ENCODE results near the gene GNA15.

The GNA15 gene

GRCh38 chr19:3116621-3117020, 19.2 kb upstream of the GNA15 start:
- no peaks in the 10 kb centered on the region for H3K27me3 ChIP-seq (ENCODE audit: insufficient read depth, low read length)
- H3K9ac ChIP-seq (ENCODE audit: low read depth, low read length), result no peak overlapping the region
- 92% methylated on average over 21 of the region's 21 CpGs for WGBS
- peaks cover 4% of the 10 kb centered on the region; the same call in 1 of the 2 replicates for H3K36me3 ChIP-seq (ENCODE audit: insufficient read depth, low read length)
- no peaks in the 10 kb centered on the region for H3K9me3 ChIP-seq (ENCODE audit: insufficient read depth, low read depth, low read length)
- no peak overlapping the region for H3K27ac ChIP-seq (ENCODE audit: low read depth, low read length)
- H3K4me3 ChIP-seq (ENCODE audit: low read length), result no peak overlapping the region
- no peaks in the 10 kb centered on the region for H3K4me1 ChIP-seq (ENCODE audit: insufficient read depth, low read length)

GRCh38 chr19:3117716-3118115, 18.1 kb upstream of the GNA15 start:
- no peaks in the 10 kb centered on the region for H3K27me3 ChIP-seq (ENCODE audit: insufficient read depth, low read length)
- H3K4me1 ChIP-seq (ENCODE audit: insufficient read depth, low read length), result no peaks in the 10 kb centered on the region
- WGBS, result 97% methylated on average over 20 of the region's 20 CpGs
- no peak overlapping the region for H3K27ac ChIP-seq (ENCODE audit: low read depth, low read length)
- H3K36me3 ChIP-seq (ENCODE audit: insufficient read depth, low read length), result peaks cover 4% of the 10 kb centered on the region
- no peaks in the 10 kb centered on the region for H3K9me3 ChIP-seq (ENCODE audit: insufficient read depth, low read depth, low read length)
- no peak overlapping the region for H3K4me3 ChIP-seq (ENCODE audit: low read length)
- no peak overlapping the region for H3K9ac ChIP-seq (ENCODE audit: low read depth, low read length)

GRCh38 chr19:3118232-3119070, 17.4 kb upstream of the GNA15 start:
- H3K27me3 ChIP-seq (ENCODE audit: insufficient read depth, low read length), result no peaks in the 10 kb centered on the region
- no peak overlapping the region for H3K9ac ChIP-seq (ENCODE audit: low read depth, low read length)
- H3K9me3 ChIP-seq (ENCODE audit: insufficient read depth, low read depth, low read length), result no peaks in the 10 kb centered on the region
- no peak overlapping the region for H3K4me3 ChIP-seq (ENCODE audit: low read length)
- WGBS, result 91% methylated on average over 42 of the region's 42 CpGs
- H3K4me1 ChIP-seq (ENCODE audit: insufficient read depth, low read length), result no peaks in the 10 kb centered on the region
- H3K36me3 ChIP-seq (ENCODE audit: insufficient read depth, low read length), result peaks cover 4% of the 10 kb centered on the region
- no peak overlapping the region for H3K27ac ChIP-seq (ENCODE audit: low read depth, low read length)

- H3K4me1 ChIP-seq (ENCODE audit: insufficient read depth, low read length), result no peaks in the 10 kb centered on the region
- WGBS, result 94% methylated on average over 23 of the region's 23 CpGs
Measured at GRCh38 chr19:3119071-3119595, 16.7 kb upstream of the GNA15 start.

GRCh38 chr19:3119693-3120380, 16.0 kb upstream of the GNA15 start:
- 90% methylated on average over 26 of the region's 26 CpGs for WGBS
- H3K36me3 ChIP-seq (ENCODE audit: insufficient read depth, low read length), result peaks cover 4% of the 10 kb centered on the region

More at GRCh38 chr19:3119071-3119595, 16.7 kb upstream of the GNA15 start:
- Histone ChIP-seq H3K36me3 (ENCODE audit: insufficient read depth, low read length) (peaks cover 4% of the 10 kb centered on the region), H3K4me3 (ENCODE audit: low read length) (no peak overlapping the region), H3K27ac (ENCODE audit: low read depth, low read length) (no peak overlapping the region), H3K27me3 (ENCODE audit: insufficient read depth, low read length) (no peaks in the 10 kb centered on the region), H3K9me3 (ENCODE audit: insufficient read depth, low read depth, low read length) (no peaks in the 10 kb centered on the region), H3K9ac (ENCODE audit: low read depth, low read length) (no peak overlapping the region)

GRCh38 chr19:3120611-3121276, 15.1 kb upstream of the GNA15 start:
- WGBS, result 95% methylated on average over 35 of the region's 38 CpGs
- peaks cover 4% of the 10 kb centered on the region for H3K36me3 ChIP-seq (ENCODE audit: insufficient read depth, low read length)
- no peak overlapping the region for H3K4me3 ChIP-seq (ENCODE audit: low read length)
- H3K9me3 ChIP-seq (ENCODE audit: insufficient read depth, low read depth, low read length), result no peaks in the 10 kb centered on the region
- H3K4me1 ChIP-seq (ENCODE audit: insufficient read depth, low read length), result no peaks in the 10 kb centered on the region
- H3K27ac ChIP-seq (ENCODE audit: low read depth, low read length), result no peak overlapping the region
- H3K9ac ChIP-seq (ENCODE audit: low read depth, low read length), result no peak overlapping the region
- H3K27me3 ChIP-seq (ENCODE audit: insufficient read depth, low read length), result no peaks in the 10 kb centered on the region

More at GRCh38 chr19:3119693-3120380, 16.0 kb upstream of the GNA15 start:
- H3K4me3 ChIP-seq (ENCODE audit: low read length), result no peak overlapping the region
- no peaks in the 10 kb centered on the region for H3K4me1 ChIP-seq (ENCODE audit: insufficient read depth, low read length)
- H3K27me3 ChIP-seq (ENCODE audit: insufficient read depth, low read length), result no peaks in the 10 kb centered on the region
- no peak overlapping the region for H3K27ac ChIP-seq (ENCODE audit: low read depth, low read length)
- H3K9ac ChIP-seq (ENCODE audit: low read depth, low read length), result no peak overlapping the region
- H3K9me3 ChIP-seq (ENCODE audit: insufficient read depth, low read depth, low read length), result no peaks in the 10 kb centered on the region

- no peak overlapping the region for H3K27ac ChIP-seq (ENCODE audit: low read depth, low read length)
- no peak overlapping the region for H3K9ac ChIP-seq (ENCODE audit: low read depth, low read length)
- no peaks in the 10 kb centered on the region for H3K27me3 ChIP-seq (ENCODE audit: insufficient read depth, low read length)
- no peak overlapping the region for H3K4me3 ChIP-seq (ENCODE audit: low read length)
- H3K4me1 ChIP-seq (ENCODE audit: insufficient read depth, low read length), result no peaks in the 10 kb centered on the region
- WGBS, result 93% methylated on average over 22 of the region's 22 CpGs
- peaks cover 4% of the 10 kb centered on the region for H3K36me3 ChIP-seq (ENCODE audit: insufficient read depth, low read length)
- no peaks in the 10 kb centered on the region for H3K9me3 ChIP-seq (ENCODE audit: insufficient read depth, low read depth, low read length)
Measured at GRCh38 chr19:3121396-3121795, 14.4 kb upstream of the GNA15 start.

GRCh38 chr19:3121821-3122511, 13.9 kb upstream of the GNA15 start:
- no peaks in the 10 kb centered on the region for H3K4me1 ChIP-seq (ENCODE audit: insufficient read depth, low read length)
- no peaks in the 10 kb centered on the region for H3K9me3 ChIP-seq (ENCODE audit: insufficient read depth, low read depth, low read length)
- H3K27ac ChIP-seq (ENCODE audit: low read depth, low read length), result no peak overlapping the region
- no peak overlapping the region for H3K9ac ChIP-seq (ENCODE audit: low read depth, low read length)
- 95% methylated on average over 40 of the region's 40 CpGs for WGBS
- no peak overlapping the region for H3K4me3 ChIP-seq (ENCODE audit: low read length)
- no peaks in the 10 kb centered on the region for H3K27me3 ChIP-seq (ENCODE audit: insufficient read depth, low read length)
- H3K36me3 ChIP-seq (ENCODE audit: insufficient read depth, low read length), result peaks cover 4% of the 10 kb centered on the region

- Histone ChIP-seq H3K27ac (ENCODE audit: low read depth, low read length) (no peak overlapping the region), H3K4me1 (ENCODE audit: insufficient read depth, low read length) (no peaks in the 10 kb centered on the region), H3K4me3 (ENCODE audit: low read length) (no peak overlapping the region), H3K27me3 (ENCODE audit: insufficient read depth, low read length) (no peaks in the 10 kb centered on the region), H3K36me3 (ENCODE audit: insufficient read depth, low read length) (peaks cover 4% of the 10 kb centered on the region), H3K9me3 (ENCODE audit: insufficient read depth, low read depth, low read length) (no peaks in the 10 kb centered on the region), H3K9ac (ENCODE audit: low read depth, low read length) (no peak overlapping the region)
- WGBS, result 92% methylated on average over 22 of the region's 22 CpGs
Measured at GRCh38 chr19:3122512-3122870, 13.3 kb upstream of the GNA15 start.

- no peaks in the 10 kb centered on the region for H3K27me3 ChIP-seq (ENCODE audit: insufficient read depth, low read length)
- H3K9me3 ChIP-seq (ENCODE audit: insufficient read depth, low read depth, low read length), result no peaks in the 10 kb centered on the region
- 95% methylated on average over 29 of the region's 29 CpGs for WGBS
- H3K4me1 ChIP-seq (ENCODE audit: insufficient read depth, low read length), result no peaks in the 10 kb centered on the region
- peaks cover 4% of the 10 kb centered on the region for H3K36me3 ChIP-seq (ENCODE audit: insufficient read depth, low read length)
- H3K9ac ChIP-seq (ENCODE audit: low read depth, low read length), result no peak overlapping the region
- H3K27ac ChIP-seq (ENCODE audit: low read depth, low read length), result no peak overlapping the region
- no peak overlapping the region for H3K4me3 ChIP-seq (ENCODE audit: low read length)
Measured at GRCh38 chr19:3123088-3123721, 12.6 kb upstream of the GNA15 start.

Measured in HUES64 (cell line).